NCI-H345 treated with DMSO at 0.1 percent for 48 hours (cell line): ENCODE results near the gene LLGL2.
"Not testable (repeated sequence)": the region's sequence is repeated elsewhere in the genome, so short reads cannot be mapped to it uniquely, and the experiment has no call there.

Experiments
- DNase-seq: peaks from one replicate; lab custom pipeline; 2025; ENCODE audit not compliant: unreplicated experiment; lab: John Stamatoyannopoulos, UW

LLGL2 gene

GRCh38 chr17:75568412-75569255 is 43.1 kb downstream of the LLGL2 start:
- no peak for DNase-seq

GRCh38 chr17:75570034-75570676 is 44.7 kb downstream of the LLGL2 start:
- DNase-seq: no peak

- DNase-seq: no peak
Measured at GRCh38 chr17:75570772-75571171, 45.3 kb downstream of the LLGL2 start.

GRCh38 chr17:75571197-75571884 is 45.8 kb downstream of the LLGL2 start:
- no peak for DNase-seq

- no peak for DNase-seq
Measured at GRCh38 chr17:75571885-75572215, 46.4 kb downstream of the LLGL2 start.

- DNase-seq: no peak
Measured at GRCh38 chr17:75572713-75573539, 47.4 kb downstream of the LLGL2 start.

GRCh38 chr17:75573540-75573957 is 48.1 kb downstream of the LLGL2 start:
- no peak for DNase-seq

DNA sequence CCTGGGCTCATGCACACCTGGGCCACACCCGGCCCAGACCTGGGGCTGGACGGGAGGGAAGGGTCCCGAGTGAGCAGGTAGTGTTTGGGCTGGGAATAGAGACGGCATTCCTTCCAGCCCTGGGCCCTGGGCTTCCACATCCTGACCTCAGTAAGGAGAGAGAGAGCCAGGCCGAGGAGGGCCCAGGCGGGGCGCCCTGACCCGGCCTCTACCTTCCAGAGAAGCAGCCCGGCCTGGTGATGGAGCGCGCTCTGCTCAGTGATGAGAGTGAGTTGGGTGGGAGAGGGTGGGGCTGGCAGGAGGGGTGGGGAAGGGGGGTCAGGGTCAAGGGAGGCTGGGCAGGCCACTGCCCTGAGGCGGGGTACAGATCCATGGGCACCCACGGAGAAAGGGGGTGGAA is 48.5 kb downstream of the LLGL2 start:
- DNase-seq: no peak

DNA sequence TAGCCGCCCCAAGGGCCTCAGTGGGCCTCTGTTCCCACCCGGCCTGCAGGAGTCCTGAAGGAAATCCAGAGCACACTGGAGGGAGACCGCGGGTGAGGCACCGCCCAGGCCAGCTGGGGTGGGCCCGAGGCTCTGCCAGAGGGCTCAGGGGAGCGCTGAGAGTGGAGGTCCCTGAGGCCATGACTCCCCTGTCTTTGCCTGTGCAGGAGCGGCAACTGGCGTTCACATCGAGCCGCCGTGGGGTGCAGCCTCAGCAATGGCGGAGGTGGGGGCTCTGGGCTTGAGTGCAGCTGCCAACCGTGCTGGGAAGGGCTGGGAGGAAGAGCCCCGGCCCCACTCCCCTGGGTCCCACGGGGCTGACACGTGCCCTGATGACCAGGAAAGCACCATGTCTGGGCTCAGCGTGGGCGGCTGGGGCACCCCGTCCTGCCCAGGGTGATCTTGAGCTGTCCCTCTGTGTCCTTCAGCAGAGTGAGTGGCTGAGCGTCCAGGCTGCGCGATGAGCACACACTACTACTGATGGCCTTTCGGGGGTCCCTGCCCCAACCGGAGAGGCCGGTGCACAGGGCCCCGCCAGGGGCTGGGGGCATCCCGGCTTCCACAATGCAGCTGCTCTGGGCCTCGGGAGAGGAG is 49.0 kb downstream of the LLGL2 start:
- DNase-seq: no peak

GRCh38 chr17:75575197-75575596 is 49.7 kb downstream of the LLGL2 start:
- DNase-seq: no peak

- DNase-seq: no peak
Measured at GRCh38 chr17:75575728-75576127, 50.2 kb downstream of the LLGL2 start.

- DNase-seq: no peak
Measured at GRCh38 chr17:75576661-75577060, 51.2 kb downstream of the LLGL2 start.

GRCh38 chr17:75581121-75581725 is 55.7 kb downstream of the LLGL2 start:
- DNase-seq: not testable (repeated sequence)

GRCh38 chr17:75583197-75583596 is 57.7 kb downstream of the LLGL2 start:
- DNase-seq: not testable (repeated sequence)

GRCh38 chr17:75584849-75585175 is 59.3 kb downstream of the LLGL2 start:
- DNase-seq: no peak

GRCh38 chr17:75587675-75588595 is 62.4 kb downstream of the LLGL2 start, which contains the start of gene MYO15B:
Gene MYO15B (plus strand): TSS chr17:75587800. CDS start chr17:75588058, 258 bp downstream.
- peak; percentile 37 for DNase-seq

GRCh38 chr17:75588596-75589011 is 63.1 kb downstream of the LLGL2 start:
- DNase-seq: no peak

DNA sequence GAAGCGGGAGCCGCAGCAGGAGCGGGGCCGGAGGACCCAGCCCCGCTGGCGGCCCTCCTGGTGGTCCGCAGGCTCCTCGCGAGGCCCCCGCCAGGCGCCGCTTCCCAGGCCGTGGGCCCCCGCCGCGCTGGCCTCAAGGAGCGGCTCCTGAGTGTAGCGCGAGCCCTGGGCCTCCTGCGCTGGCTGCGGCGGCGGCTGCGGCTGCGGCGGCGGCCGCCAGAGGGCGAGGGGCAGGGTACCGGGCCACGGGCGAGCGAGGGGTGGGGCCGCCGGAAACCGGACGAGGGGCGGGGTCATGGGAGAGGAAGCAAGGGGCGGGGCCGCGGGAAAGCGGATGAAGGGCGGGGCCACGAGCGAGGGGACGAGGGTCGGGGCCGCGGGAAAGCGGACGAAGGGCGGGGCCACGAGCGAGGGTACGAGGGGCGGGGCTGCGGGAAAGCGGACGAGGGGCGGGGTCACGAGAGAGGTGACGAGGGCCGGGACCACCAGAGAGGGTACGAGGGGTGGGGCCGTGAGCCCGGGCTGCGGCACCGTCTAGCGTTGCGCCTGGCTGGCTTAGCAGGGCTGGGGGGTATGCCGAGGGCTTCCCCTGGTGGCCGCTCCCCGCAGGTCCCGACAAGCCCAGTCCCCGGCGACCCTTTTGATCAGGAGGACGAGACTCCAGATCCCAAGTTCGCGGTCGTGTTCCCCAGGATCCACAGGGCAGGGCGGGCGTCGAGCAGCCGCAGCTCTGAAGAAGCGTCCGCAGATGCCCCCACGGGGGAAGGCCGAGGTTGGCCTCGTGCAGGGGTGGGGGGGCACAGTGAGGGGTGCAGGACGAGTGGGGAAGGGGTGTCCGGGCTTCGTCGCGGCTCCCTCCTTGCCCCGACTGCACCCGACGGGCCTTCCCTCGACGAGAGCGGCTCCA is 63.8 kb downstream of the LLGL2 start:
- DNase-seq: peak; percentile 91
